GM21526 (cell line): ENCODE results near the gene ZNF236.

Experiments
- ATAC-seq: cut with Tn5 transposase; IDR thresholded peaks from one replicate; pipeline ENCODE4 v1.9.1; 2021; ENCODE audit warnings: moderate library complexity; ENCODE audit not compliant: unreplicated experiment, low FRiP score

ZNF236 gene

GRCh38 chr18:76819411-76820136 is 2.8 kb upstream of the ZNF236 start:
- ATAC-seq: no peak

- no peak for ATAC-seq
These were observed 942 bp upstream of the ZNF236 start for GRCh38 chr18:76821356-76821874.

- peak; percentile 32 for ATAC-seq
These were observed 367 bp upstream of the ZNF236 start for GRCh38 chr18:76821875-76822505.

- ATAC-seq: peak; percentile 2
These were observed 793 bp downstream of the ZNF236 start for GRCh38 chr18:76823161-76823538.

GRCh38 chr18:76823587-76824011 is 1.2 kb downstream of the ZNF236 start:
- no peak for ATAC-seq

- ATAC-seq: no peak
These were observed 1.9 kb downstream of the ZNF236 start for GRCh38 chr18:76824145-76824676.

- ATAC-seq: no peak
These were observed 2.4 kb downstream of the ZNF236 start for GRCh38 chr18:76824754-76825153.

- ATAC-seq: no peak
These were observed 5.1 kb downstream of the ZNF236 start for GRCh38 chr18:76827205-76828200.

GRCh38 chr18:76834379-76834778 is 12.0 kb downstream of the ZNF236 start:
- ATAC-seq: no peak

GRCh38 chr18:76835380-76835779 is 13.0 kb downstream of the ZNF236 start:
- ATAC-seq: no peak

GRCh38 chr18:76837071-76837470 is 14.7 kb downstream of the ZNF236 start:
- no peak for ATAC-seq

- ATAC-seq: no peak
These were observed 15.8 kb downstream of the ZNF236 start for GRCh38 chr18:76838182-76838581.

- no peak for ATAC-seq
These were observed 16.9 kb downstream of the ZNF236 start for GRCh38 chr18:76839086-76839794.

GRCh38 chr18:76842837-76843530 is 20.6 kb downstream of the ZNF236 start:
- ATAC-seq: no peak

- no peak for ATAC-seq
These were observed 21.8 kb downstream of the ZNF236 start for GRCh38 chr18:76844144-76844543.

- no peak for ATAC-seq
These were observed 22.6 kb downstream of the ZNF236 start for GRCh38 chr18:76844742-76845477.

GRCh38 chr18:76846217-76846616 is 23.9 kb downstream of the ZNF236 start:
- no peak for ATAC-seq

- ATAC-seq: no peak
These were observed 25.6 kb downstream of the ZNF236 start for GRCh38 chr18:76847916-76848315.

GRCh38 chr18:76850112-76850511 is 27.8 kb downstream of the ZNF236 start:
- ATAC-seq: no peak
